Right lobe of liver (tissue), 6 donors: Measurements from ENCODE around the gene SYCP2. TPM values are rescaled to one million over a fixed set of nuclear protein-coding genes. Genes with fewer than 3 reads are reported as not detected.

Source experiments
- ATAC-seq, 4 donors: fragments of 200-7000 bp; cut with Tn5 transposase; one replicate each; pipeline ENCODE4 v1.9.1; 2020; ENCODE audit warnings: mild to moderate bottlenecking in 4 of 4, moderate library complexity in 4 of 4
- DNase-seq, 3 donors: peaks; one replicate each; pipeline ENCODE4 v3.0.0-alpha.2; 2020
- H3K27ac ChIP-seq, 3 donors: fragments of 200-600 bp; one replicate each; pipeline ENCODE4 v1.8.0; 2022
- H3K27me3 ChIP-seq, 2 donors: fragments of 200-600 bp; one replicate each; pipeline ENCODE4 v1.8.0; 2022
- H3K36me3 ChIP-seq, 4 donors: fragments of 200-600 bp; sonication (generic) in 1 of 4; one replicate each; pipeline versions ENCODE4 v1.5.1 to v1.8.0; 2017 to 2022; ENCODE audit warnings: control low read depth in 1 of 4
- H3K4me1 ChIP-seq, 4 donors: fragments of 200-600 bp; sonication (generic) in 1 of 4; one replicate each; pipeline versions ENCODE4 v1.5.1 to v1.8.0; 2017 to 2022; ENCODE audit warnings: control low read depth in 1 of 4
- H3K4me3 ChIP-seq, 3 donors: fragments of 200-600 bp; one replicate each; pipeline ENCODE4 v1.8.0; 2022
- H3K9me3 ChIP-seq, 4 donors: fragments of 200-600 bp; sonication (generic) in 1 of 4; one replicate each; pipeline versions ENCODE4 v1.5.1 to v1.8.0; 2017 to 2022; ENCODE audit warnings: control low read depth in 1 of 4
- POLR2A ChIP-seq: fragments of 450-650 bp; IDR thresholded peaks from one replicate; pipeline ENCODE4 v1.6.1; 2017; ENCODE audit warnings: antibody characterized with exemption, mild to moderate bottlenecking
- WGBS: methylation state at CpG from one replicate; pipeline ENCODE4 v1.1.6; 2018; ENCODE audit warnings: low coverage, low lambda C conversion rate; ENCODE audit not compliant: insufficient coverage; ENCODE audit errors: missing lambda C conversion rate; 5-methylcytosine and 5-hydroxymethylcytosine counted together
- intact Hi-C, 2 donors: fragments of 100-400 bp; cut with DNase I; formaldehyde crosslinking; loops; one replicate each; pipeline versions ENCODE4 v1.11.2 to v1.14.1; 2022
- total RNA-seq, 6 experiments: library from RNA; depleted of rRNA in 2 of 6; stranded (reverse); fragments of >200 nt in 2 of 6; fragmentation: NEBNext Ultra II Directional in 3 of 6; extraction: Animal tissue kit (Norgen Biotek cat#: 25700) in 3 of 6; gene quantifications; one replicate each; pipeline versions ENCODE4 v1.1.0 to v1.2.4, GENCODE V29; 2016 to 2023
- TF ChIP-seq, protein P1 (sequence below), 4 donors: fragments of 200-600 bp in 3 of 4; fragments of 450-650 bp in 1 of 4; IDR thresholded peaks; one replicate each; pipeline versions ENCODE4 v1.5.1 to v1.8.0; 2016 to 2022; ENCODE audit warnings: antibody characterized with exemption in 4 of 4, mild to moderate bottlenecking in 2 of 4
- donor health status: DM: no; HTN: yes; CAD: no.
- donor health status: DM: no; HTN: no; CAD: no.
- donor health status: DM: no; HTN: no; CAD: no.
- donor health status: DM: no; HTN: yes; CAD: no.
- donor health status: DM: no; HTN: yes; CAD: no.

The SYCP2 gene
- total RNA-seq, 6 experiments from 2014 or later: 0.18 to 0.95 (median 0.63) TPM

GRCh38 chr20:59831916-59832270 is 101.5 kb downstream of the SYCP2 start:
- 14% methylated on average over 1 of the region's 3 CpGs for WGBS
- no peak for TF ChIP-seq POLR2A
- TF ChIP-seq, protein P1, sequence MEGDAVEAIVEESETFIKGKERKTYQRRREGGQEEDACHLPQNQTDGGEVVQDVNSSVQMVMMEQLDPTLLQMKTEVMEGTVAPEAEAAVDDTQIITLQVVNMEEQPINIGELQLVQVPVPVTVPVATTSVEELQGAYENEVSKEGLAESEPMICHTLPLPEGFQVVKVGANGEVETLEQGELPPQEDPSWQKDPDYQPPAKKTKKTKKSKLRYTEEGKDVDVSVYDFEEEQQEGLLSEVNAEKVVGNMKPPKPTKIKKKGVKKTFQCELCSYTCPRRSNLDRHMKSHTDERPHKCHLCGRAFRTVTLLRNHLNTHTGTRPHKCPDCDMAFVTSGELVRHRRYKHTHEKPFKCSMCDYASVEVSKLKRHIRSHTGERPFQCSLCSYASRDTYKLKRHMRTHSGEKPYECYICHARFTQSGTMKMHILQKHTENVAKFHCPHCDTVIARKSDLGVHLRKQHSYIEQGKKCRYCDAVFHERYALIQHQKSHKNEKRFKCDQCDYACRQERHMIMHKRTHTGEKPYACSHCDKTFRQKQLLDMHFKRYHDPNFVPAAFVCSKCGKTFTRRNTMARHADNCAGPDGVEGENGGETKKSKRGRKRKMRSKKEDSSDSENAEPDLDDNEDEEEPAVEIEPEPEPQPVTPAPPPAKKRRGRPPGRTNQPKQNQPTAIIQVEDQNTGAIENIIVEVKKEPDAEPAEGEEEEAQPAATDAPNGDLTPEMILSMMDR (IDR thresholded peaks at IDR 0.05): no peak

GRCh38 chr20:59831024-59831915 is 102.2 kb downstream of the SYCP2 start:
- Histone ChIP-seq H3K27ac (no peak overlapping the region), H3K9me3 (no peaks in the 10 kb centered on the region), H3K27me3 (no peaks in the 10 kb centered on the region), H3K4me1 (no peaks in the 10 kb centered on the region), H3K36me3 (no peaks in the 10 kb centered on the region), H3K4me3 (no peak overlapping the region)
- TF ChIP-seq, protein P1 (IDR thresholded peaks at IDR 0.05): no peak
- no peak for TF ChIP-seq POLR2A
- 49% methylated on average over 11 of the region's 23 CpGs for WGBS
- ATAC-seq (no peak), DNase-seq (no peak)
- intact Hi-C loops: no loop called here

More at GRCh38 chr20:59831916-59832270, 101.5 kb downstream of the SYCP2 start:
- DNase-seq: no peak
- no peak for ATAC-seq
- H3K9me3 ChIP-seq: no peaks in the 10 kb centered on the region
- no peaks in the 10 kb centered on the region for H3K27me3 ChIP-seq
- H3K27ac ChIP-seq: no peak overlapping the region
- no peaks in the 10 kb centered on the region for H3K4me1 ChIP-seq
- intact Hi-C loops: no loop called here
- no peak overlapping the region for H3K4me3 ChIP-seq
- no peaks in the 10 kb centered on the region for H3K36me3 ChIP-seq

DNA sequence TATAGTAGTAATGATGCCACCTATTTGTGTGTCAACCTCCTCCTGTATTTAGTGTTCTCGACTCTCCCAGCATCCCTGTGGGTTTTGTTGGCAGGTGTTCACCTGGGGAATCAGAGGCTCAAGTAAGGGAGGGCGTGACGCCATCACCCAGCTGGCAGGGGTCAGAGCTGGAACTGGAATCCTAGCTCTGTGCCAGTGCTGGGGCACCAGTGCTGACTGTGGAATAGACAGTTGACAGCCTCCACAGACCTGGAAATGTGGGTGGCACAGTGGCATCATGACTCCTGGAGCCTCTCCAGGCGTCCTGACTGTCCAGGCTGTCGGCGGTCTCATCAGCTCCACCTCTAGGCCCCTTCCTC is 102.8 kb downstream of the SYCP2 start:
- H3K36me3 ChIP-seq: no peaks in the 10 kb centered on the region
- H3K9me3 ChIP-seq: no peaks in the 10 kb centered on the region
- H3K27ac ChIP-seq: no peak overlapping the region
- intact Hi-C loops: no loop called here
- TF ChIP-seq POLR2A: no peak
- TF ChIP-seq, protein P1 (IDR thresholded peaks at IDR 0.05): no peak
- DNase-seq (no peak), ATAC-seq (no peak)
- H3K4me1 ChIP-seq: no peaks in the 10 kb centered on the region
- no peak overlapping the region for H3K4me3 ChIP-seq
- no peaks in the 10 kb centered on the region for H3K27me3 ChIP-seq
- WGBS: 0% methylated on average over 1 of the region's 6 CpGs

DNA sequence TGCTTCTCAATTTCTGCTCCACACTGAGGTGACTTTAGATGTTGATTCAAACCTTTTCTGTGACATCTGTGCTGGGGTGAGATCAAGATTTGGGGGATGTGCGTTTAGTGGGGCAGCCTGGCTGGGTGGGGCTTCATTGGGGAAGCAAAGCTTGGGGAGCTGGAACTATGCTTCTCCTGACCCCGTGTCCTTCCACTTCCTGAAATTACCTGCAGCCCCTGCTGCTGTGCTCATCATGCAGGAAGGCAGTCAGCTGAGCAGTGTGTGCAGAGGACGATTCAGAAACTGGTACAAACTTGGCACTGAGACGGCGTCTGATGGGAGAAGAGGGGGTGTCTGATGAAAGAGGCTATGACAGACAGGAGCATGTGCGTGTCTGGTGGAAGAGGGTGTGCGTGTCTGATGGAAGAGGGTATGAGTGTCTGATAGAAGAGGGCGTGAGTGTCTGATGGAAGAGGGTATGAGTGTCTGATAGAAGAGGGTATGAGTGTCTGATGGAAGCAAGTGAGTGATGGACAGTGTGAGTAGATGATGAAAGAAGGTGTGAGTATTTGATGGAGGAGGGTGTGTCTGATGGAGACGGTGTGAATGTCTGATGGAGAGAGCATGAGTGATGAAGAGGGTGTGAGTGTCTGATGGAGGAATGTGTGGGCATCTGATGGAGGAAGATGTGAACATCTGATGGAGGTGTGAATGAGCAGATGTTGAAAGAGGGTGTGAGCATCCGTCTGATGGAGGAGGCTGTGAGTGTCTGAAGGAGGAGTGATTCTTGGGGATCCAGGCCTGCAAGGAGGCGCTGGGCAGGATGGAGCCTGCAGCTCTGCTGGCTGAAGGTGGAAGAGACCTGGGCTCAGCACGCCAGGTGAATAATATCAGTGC is 103.4 kb downstream of the SYCP2 start:
- Histone ChIP-seq H3K27me3 (no peaks in the 10 kb centered on the region), H3K9me3 (no peaks in the 10 kb centered on the region), H3K27ac (no peak overlapping the region), H3K36me3 (no peaks in the 10 kb centered on the region), H3K4me3 (no peak overlapping the region), H3K4me1 (no peaks in the 10 kb centered on the region)
- DNase-seq (no peak), ATAC-seq (no peak)
- TF ChIP-seq, protein P1 (IDR thresholded peaks at IDR 0.05): no peak
- TF ChIP-seq POLR2A: no peak
- 40% methylated on average over 10 of the region's 12 CpGs for WGBS
- intact Hi-C loops: no loop called here
